Right ventricle myocardium superior (tissue), 1 donor: ENCODE results near the gene NKX3-2. TPM values are rescaled to one million over a fixed set of nuclear protein-coding genes. Genes with fewer than 3 reads are reported as not detected.

Experiments used
- ATAC-seq: fragments of 200-7000 bp; cut with Tn5 transposase; one replicate; pipeline ENCODE4 v1.9.1; 2020; ENCODE audit warnings: mild to moderate bottlenecking; ENCODE audit not compliant: poor library complexity
- DNase-seq: peaks from one replicate; pipeline ENCODE4 v3.0.0-alpha.2; 2020
- intact Hi-C: fragments of 100-400 bp; cut with DNase I; formaldehyde crosslinking; loops from one replicate; pipeline ENCODE4 v1.11.2; 2022
- total RNA-seq: library from RNA; stranded (reverse); fragmentation: NEBNext Ultra II Directional; extraction: Animal tissue kit (Norgen Biotek cat#: 25700); gene quantifications from one replicate; pipeline ENCODE4 v1.2.1, GENCODE V29; 2021
- donor health status: DM: no; HTN: yes; CAD: no; lungs with severe emphysema.

Gene NKX3-2
- total RNA-seq, 1 donor from 2014 or later = not detected

- intact Hi-C loops = loop anchor here (5.0 kb wide), 1 partner anchor 695 kb away; no protein-coding TSS in a partner anchor
- ATAC-seq = no peak
Observed at GRCh38 chr4:13546941-13547484, 2.7 kb upstream of the NKX3-2 start.

GRCh38 chr4:13546142-13546940, 2.0 kb upstream of the NKX3-2 start:
- DNase-seq = no peak
- ATAC-seq = no peak
- intact Hi-C loops = loop anchor here (5.0 kb wide), 1 partner anchor 694 kb away; no protein-coding TSS in a partner anchor

More at GRCh38 chr4:13546941-13547484, 2.7 kb upstream of the NKX3-2 start:
- DNase-seq = no peak

- intact Hi-C loops = loop anchor here (5.0 kb wide), 1 partner anchor 693 kb away; no protein-coding TSS in a partner anchor
Observed at GRCh38 chr4:13545394-13545808, 1.1 kb upstream of the NKX3-2 start.

GRCh38 chr4:13544606-13545393, 492 bp upstream of the NKX3-2 start:
- intact Hi-C loops = loop anchor here (5.0 kb wide), 1 partner anchor 692 kb away; no protein-coding TSS in a partner anchor
- ATAC-seq = peak; percentile 74

More at GRCh38 chr4:13545394-13545808, 1.1 kb upstream of the NKX3-2 start:
- no peak for ATAC-seq
- no peak for DNase-seq

GRCh38 chr4:13543032-13543838, 1.1 kb downstream of the NKX3-2 start:
- ATAC-seq = no peak

More at GRCh38 chr4:13544606-13545393, 492 bp upstream of the NKX3-2 start:
- DNase-seq = peak; percentile 78

GRCh38 chr4:13542577-13543031, 1.7 kb downstream of the NKX3-2 start:
- no peak for ATAC-seq
- no peak for DNase-seq
- intact Hi-C loops = no loop called here

More at GRCh38 chr4:13543032-13543838, 1.1 kb downstream of the NKX3-2 start:
- intact Hi-C loops = no loop called here
- no peak for DNase-seq

GRCh38 chr4:13541720-13542576, 2.4 kb downstream of the NKX3-2 start:
- peak; percentile 54 for ATAC-seq
- no peak for DNase-seq
- intact Hi-C loops = no loop called here

- DNase-seq (no peak), ATAC-seq (no peak)
- intact Hi-C loops = no loop called here
Observed at GRCh38 chr4:13541176-13541604, 3.1 kb downstream of the NKX3-2 start.

- ATAC-seq (no peak), DNase-seq (no peak)
- intact Hi-C loops = no loop called here
Observed at GRCh38 chr4:13540446-13541175, 3.7 kb downstream of the NKX3-2 start.

GRCh38 chr4:13539619-13540445, 4.5 kb downstream of the NKX3-2 start:
- ATAC-seq (no peak), DNase-seq (no peak)
- intact Hi-C loops = no loop called here

- intact Hi-C loops = no loop called here
- DNase-seq (no peak), ATAC-seq (no peak)
Observed at GRCh38 chr4:13539047-13539618, 5.2 kb downstream of the NKX3-2 start.

GRCh38 chr4:13538427-13538973, 5.8 kb downstream of the NKX3-2 start:
- intact Hi-C loops = no loop called here
- no peak for ATAC-seq
- no peak for DNase-seq

- ATAC-seq (no peak), DNase-seq (no peak)
- intact Hi-C loops = no loop called here
Observed at GRCh38 chr4:13537832-13538177, 6.5 kb downstream of the NKX3-2 start.

- ATAC-seq (no peak), DNase-seq (no peak)
- intact Hi-C loops = no loop called here
Observed at GRCh38 chr4:13537011-13537831, 7.1 kb downstream of the NKX3-2 start.

- intact Hi-C loops = no loop called here
- ATAC-seq (no peak), DNase-seq (no peak)
Observed at GRCh38 chr4:13536607-13537006, 7.7 kb downstream of the NKX3-2 start.
